IPS-15b (cell line): ENCODE measurements around the gene TXN.

Experiments used
- H3K27me3 ChIP-seq: one replicate; pipeline ENCODE4 v1.6.1; 2013; ENCODE audit warnings: low read length; ENCODE audit not compliant: control insufficient read depth, insufficient read depth
- H3K36me3 ChIP-seq: one replicate; pipeline ENCODE4 v1.6.1; 2013; ENCODE audit warnings: low read length; ENCODE audit not compliant: control insufficient read depth, insufficient read depth
- H3K4me1 ChIP-seq: one replicate; pipeline ENCODE4 v1.6.1; 2013; ENCODE audit warnings: mild to moderate bottlenecking, low read length; ENCODE audit not compliant: control insufficient read depth, insufficient read depth
- H3K4me3 ChIP-seq: one replicate; pipeline ENCODE4 v1.5.1; 2013; ENCODE audit warnings: low read depth, low read length
- H3K9ac ChIP-seq: one replicate; pipeline ENCODE4 v1.6.1; 2013; ENCODE audit warnings: low read depth, mild to moderate bottlenecking, low read length
- H3K9me3 ChIP-seq: one replicate; pipeline ENCODE4 v1.6.1; 2013; ENCODE audit warnings: mild to moderate bottlenecking, low read length; ENCODE audit not compliant: control insufficient read depth, insufficient read depth

TXN gene

GRCh38 chr9:110282018-110282738, 25.9 kb upstream of the TXN start:
- no peak overlapping the region for H3K4me3 ChIP-seq
- H3K9me3 ChIP-seq: no peaks in the 10 kb centered on the region
- no peak overlapping the region for H3K9ac ChIP-seq
- no peaks in the 10 kb centered on the region for H3K4me1 ChIP-seq
- no peaks in the 10 kb centered on the region for H3K36me3 ChIP-seq
- H3K27me3 ChIP-seq: no peaks in the 10 kb centered on the region

GRCh38 chr9:110278080-110278707, 21.9 kb upstream of the TXN start:
- Histone ChIP-seq H3K27me3 (no peaks in the 10 kb centered on the region), H3K9ac (no peak overlapping the region), H3K36me3 (no peaks in the 10 kb centered on the region), H3K9me3 (no peaks in the 10 kb centered on the region), H3K4me1 (no peaks in the 10 kb centered on the region), H3K4me3 (no peak overlapping the region)

GRCh38 chr9:110276781-110277180, 20.5 kb upstream of the TXN start:
- Histone ChIP-seq H3K36me3 (no peaks in the 10 kb centered on the region), H3K9me3 (no peaks in the 10 kb centered on the region), H3K4me1 (no peaks in the 10 kb centered on the region), H3K27me3 (no peaks in the 10 kb centered on the region), H3K4me3 (no peak overlapping the region), H3K9ac (no peak overlapping the region)

GRCh38 chr9:110270211-110270995, 14.1 kb upstream of the TXN start:
- no peaks in the 10 kb centered on the region for H3K9me3 ChIP-seq
- H3K9ac ChIP-seq: no peak overlapping the region
- H3K4me1 ChIP-seq: no peaks in the 10 kb centered on the region
- no peak overlapping the region for H3K4me3 ChIP-seq
- no peaks in the 10 kb centered on the region for H3K36me3 ChIP-seq
- H3K27me3 ChIP-seq: no peaks in the 10 kb centered on the region

- no peaks in the 10 kb centered on the region for H3K27me3 ChIP-seq
- H3K4me1 ChIP-seq: no peaks in the 10 kb centered on the region
- H3K9me3 ChIP-seq: no peaks in the 10 kb centered on the region
- H3K9ac ChIP-seq: no peak overlapping the region
- no peak overlapping the region for H3K4me3 ChIP-seq
- no peaks in the 10 kb centered on the region for H3K36me3 ChIP-seq
These were observed 10.5 kb upstream of the TXN start for GRCh38 chr9:110266795-110267194.

- peaks cover 10% of the 10 kb centered on the region for H3K4me1 ChIP-seq
- H3K9ac ChIP-seq: no peak overlapping the region
- no peak overlapping the region for H3K4me3 ChIP-seq
- H3K27me3 ChIP-seq: no peaks in the 10 kb centered on the region
- no peaks in the 10 kb centered on the region for H3K9me3 ChIP-seq
- no peaks in the 10 kb centered on the region for H3K36me3 ChIP-seq
These were observed 5.3 kb upstream of the TXN start for GRCh38 chr9:110261632-110262031.

GRCh38 chr9:110260911-110261310, 4.6 kb upstream of the TXN start:
- H3K36me3 ChIP-seq: no peaks in the 10 kb centered on the region
- peaks cover 10% of the 10 kb centered on the region for H3K4me1 ChIP-seq
- H3K9ac ChIP-seq: no peak overlapping the region
- no peaks in the 10 kb centered on the region for H3K9me3 ChIP-seq
- no peaks in the 10 kb centered on the region for H3K27me3 ChIP-seq
- no peak overlapping the region for H3K4me3 ChIP-seq

- Histone ChIP-seq H3K4me1 (peaks cover 10% of the 10 kb centered on the region), H3K27me3 (no peaks in the 10 kb centered on the region), H3K36me3 (no peaks in the 10 kb centered on the region), H3K9ac (no peak overlapping the region), H3K9me3 (no peaks in the 10 kb centered on the region), H3K4me3 (no peak overlapping the region)
These were observed 3.3 kb upstream of the TXN start for GRCh38 chr9:110259566-110259965.

- H3K4me1 ChIP-seq: peaks cover 10% of the 10 kb centered on the region
- H3K27me3 ChIP-seq: no peaks in the 10 kb centered on the region
- no peaks in the 10 kb centered on the region for H3K36me3 ChIP-seq
- no peak overlapping the region for H3K9ac ChIP-seq
- no peaks in the 10 kb centered on the region for H3K9me3 ChIP-seq
- no peak overlapping the region for H3K4me3 ChIP-seq
These were observed 2.4 kb upstream of the TXN start for GRCh38 chr9:110258690-110259091.

GRCh38 chr9:110257956-110258355, 1.6 kb upstream of the TXN start:
- Histone ChIP-seq H3K9ac (no peak overlapping the region), H3K36me3 (no peaks in the 10 kb centered on the region)

GRCh38 chr9:110257097-110257841, 962 bp upstream of the TXN start:
- peak overlapping the region; percentile 51 for H3K9ac ChIP-seq
- no peaks in the 10 kb centered on the region for H3K36me3 ChIP-seq
- H3K4me3 ChIP-seq: peak overlapping the region; percentile 89
- no peaks in the 10 kb centered on the region for H3K9me3 ChIP-seq
- H3K27me3 ChIP-seq: no peaks in the 10 kb centered on the region
- H3K4me1 ChIP-seq: peaks cover 10% of the 10 kb centered on the region

More at GRCh38 chr9:110257956-110258355, 1.6 kb upstream of the TXN start:
- Histone ChIP-seq H3K4me3 (peak overlapping the region; percentile 89), H3K4me1 (peaks cover 10% of the 10 kb centered on the region), H3K27me3 (no peaks in the 10 kb centered on the region), H3K9me3 (no peaks in the 10 kb centered on the region)
